Measurements from ENCODE around the gene PCBP4.

The PCBP4 gene

DNA sequence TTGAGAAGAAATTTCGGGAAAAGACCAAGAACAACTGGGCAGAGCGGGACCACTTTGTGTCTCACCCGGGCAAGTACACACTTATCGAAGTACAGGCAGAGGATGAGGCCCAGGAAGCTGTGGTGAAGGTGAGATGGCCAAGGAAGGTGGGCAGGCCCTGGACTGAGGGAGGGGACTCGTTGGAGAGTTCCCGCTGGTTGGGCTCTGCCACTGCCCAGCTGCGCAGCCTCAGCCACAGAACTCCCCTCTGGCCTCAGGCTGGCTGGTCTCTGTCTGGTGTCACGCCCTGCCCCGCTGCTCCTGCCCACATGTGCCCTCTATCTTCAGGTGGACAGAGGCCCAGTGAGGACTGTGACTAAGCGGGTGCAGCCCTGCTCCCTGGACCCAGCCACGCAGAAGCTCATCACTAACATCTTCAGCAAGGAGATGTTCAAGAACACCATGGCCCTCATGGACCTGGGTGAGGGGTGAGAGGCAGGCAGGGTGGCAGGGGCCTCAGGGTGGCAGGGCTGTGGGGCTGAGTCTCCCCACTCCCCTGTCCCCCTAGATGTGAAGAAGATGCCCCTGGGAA, 22.7 kb downstream of the PCBP4 start:
- no peak overlapping the region for H3K9ac ChIP-seq (ENCODE audit: low read length)
- no peak overlapping the region for H2AFZ ChIP-seq (ENCODE audit: low read depth, low read length)
- H3K9me3 ChIP-seq (ENCODE audit: insufficient read depth, low read length): no peaks in the 10 kb centered on the region
- H3K79me2 ChIP-seq (ENCODE audit: low read length): peaks cover 22% of the 10 kb centered on the region
- peaks cover 6% of the 10 kb centered on the region for H3K36me3 ChIP-seq (replicated peaks; ENCODE audit: low read depth, low read length)
- no peak overlapping the region for H3K27ac ChIP-seq (ENCODE audit: low read length)
- H3K27me3 ChIP-seq (ENCODE audit: low read depth, low read length): no peaks in the 10 kb centered on the region
- 0 out of 2 replicates have a peak, but pooled peaks cover 3% of the 10 kb centered on the region for H4K20me1 ChIP-seq (ENCODE audit: insufficient read depth, low read length)
- no peak for TF ChIP-seq EZH2phosphoT487 (IDR thresholded peaks at IDR 0.05; ENCODE audit: low read depth)
- TF ChIP-seq, protein P1, sequence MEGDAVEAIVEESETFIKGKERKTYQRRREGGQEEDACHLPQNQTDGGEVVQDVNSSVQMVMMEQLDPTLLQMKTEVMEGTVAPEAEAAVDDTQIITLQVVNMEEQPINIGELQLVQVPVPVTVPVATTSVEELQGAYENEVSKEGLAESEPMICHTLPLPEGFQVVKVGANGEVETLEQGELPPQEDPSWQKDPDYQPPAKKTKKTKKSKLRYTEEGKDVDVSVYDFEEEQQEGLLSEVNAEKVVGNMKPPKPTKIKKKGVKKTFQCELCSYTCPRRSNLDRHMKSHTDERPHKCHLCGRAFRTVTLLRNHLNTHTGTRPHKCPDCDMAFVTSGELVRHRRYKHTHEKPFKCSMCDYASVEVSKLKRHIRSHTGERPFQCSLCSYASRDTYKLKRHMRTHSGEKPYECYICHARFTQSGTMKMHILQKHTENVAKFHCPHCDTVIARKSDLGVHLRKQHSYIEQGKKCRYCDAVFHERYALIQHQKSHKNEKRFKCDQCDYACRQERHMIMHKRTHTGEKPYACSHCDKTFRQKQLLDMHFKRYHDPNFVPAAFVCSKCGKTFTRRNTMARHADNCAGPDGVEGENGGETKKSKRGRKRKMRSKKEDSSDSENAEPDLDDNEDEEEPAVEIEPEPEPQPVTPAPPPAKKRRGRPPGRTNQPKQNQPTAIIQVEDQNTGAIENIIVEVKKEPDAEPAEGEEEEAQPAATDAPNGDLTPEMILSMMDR (IDR thresholded peaks at IDR 0.05; ENCODE audit: low read depth, low read length): no peak
- no peak overlapping the region for H3K4me3 ChIP-seq (ENCODE audit: low read length)
- H3K4me2 ChIP-seq (ENCODE audit: low read length): no peak overlapping the region
- H3K4me1 ChIP-seq (ENCODE audit: low read length): peaks cover 23% of the 10 kb centered on the region

- Histone ChIP-seq H3K27ac (ENCODE audit: low read length) (no peak overlapping the region), H3K79me2 (ENCODE audit: low read length) (peaks cover 30% of the 10 kb centered on the region), H3K4me1 (ENCODE audit: low read length) (peaks cover 28% of the 10 kb centered on the region), H4K20me1 (ENCODE audit: insufficient read depth, low read length) (peaks cover 3% of the 10 kb centered on the region; the same call in 1 of the 2 replicates), H3K9ac (ENCODE audit: low read length) (peak overlapping the region; percentile 98; the same call in 1 of the 2 replicates), H3K4me3 (ENCODE audit: low read length) (peak overlapping the region; percentile 92), H3K27me3 (ENCODE audit: low read depth, low read length) (no peaks in the 10 kb centered on the region), H3K36me3 (replicated peaks; ENCODE audit: low read depth, low read length) (peaks cover 10% of the 10 kb centered on the region), H3K4me2 (ENCODE audit: low read length) (peak overlapping the region; percentile 99), H3K9me3 (ENCODE audit: insufficient read depth, low read length) (no peaks in the 10 kb centered on the region), H2AFZ (ENCODE audit: low read depth, low read length) (no peak overlapping the region)
- TF ChIP-seq, protein P1 (IDR thresholded peaks at IDR 0.05; ENCODE audit: low read depth, low read length): no peak
- TF ChIP-seq EZH2phosphoT487 (IDR thresholded peaks at IDR 0.05; ENCODE audit: low read depth): no peak
These were observed 23.5 kb downstream of the PCBP4 start for GRCh38 chr3:51943451-51944391.

GRCh38 chr3:51942603-51943450, 24.4 kb downstream of the PCBP4 start:
- peak overlapping the region; percentile 99 for H3K4me2 ChIP-seq (ENCODE audit: low read length)
- H3K79me2 ChIP-seq (ENCODE audit: low read length): peaks cover 39% of the 10 kb centered on the region
- H4K20me1 ChIP-seq (ENCODE audit: insufficient read depth, low read length): peaks cover 3% of the 10 kb centered on the region; the same call in 1 of the 2 replicates
- peak overlapping the region; percentile 89 for H2AFZ ChIP-seq (ENCODE audit: low read depth, low read length)
- peak overlapping the region; percentile 63 for H3K27ac ChIP-seq (ENCODE audit: low read length)
- H3K27me3 ChIP-seq (ENCODE audit: low read depth, low read length): no peaks in the 10 kb centered on the region
- H3K4me1 ChIP-seq (ENCODE audit: low read length): peaks cover 28% of the 10 kb centered on the region
- no peaks in the 10 kb centered on the region for H3K9me3 ChIP-seq (ENCODE audit: insufficient read depth, low read length)
- H3K9ac ChIP-seq (ENCODE audit: low read length): peak overlapping the region; percentile 98
- peaks cover 18% of the 10 kb centered on the region for H3K36me3 ChIP-seq (replicated peaks; ENCODE audit: low read depth, low read length)
- H3K4me3 ChIP-seq (ENCODE audit: low read length): peak overlapping the region; percentile 92
- no peak for TF ChIP-seq EZH2phosphoT487 (IDR thresholded peaks at IDR 0.05; ENCODE audit: low read depth)
- TF ChIP-seq, protein P1 (IDR thresholded peaks at IDR 0.05; ENCODE audit: low read depth, low read length): no peak

Data from OCI-LY3 (cell line).